GM12801 (cell line): ENCODE results near the gene ZNF692.

Source experiments
- CTCF ChIP-seq: IDR thresholded peaks from one replicate; pipeline ENCODE4 v1.5.1; 2011; ENCODE audit warnings: control low read depth; ENCODE audit not compliant: insufficient read length; ENCODE audit errors: extremely low read depth

ZNF692 gene

GRCh38 chr1:248818505-248819374, 40.1 kb downstream of the ZNF692 start:
- TF ChIP-seq CTCF, result no peak

- TF ChIP-seq CTCF, result no peak
Observed at GRCh38 chr1:248817065-248817464, 41.8 kb downstream of the ZNF692 start.

- TF ChIP-seq CTCF, result no peak
Observed at GRCh38 chr1:248816042-248816851, 42.6 kb downstream of the ZNF692 start.

- no peak for TF ChIP-seq CTCF
Observed at GRCh38 chr1:248815407-248816034, 43.4 kb downstream of the ZNF692 start.

- no peak for TF ChIP-seq CTCF
Observed at GRCh38 chr1:248814351-248814750, 44.5 kb downstream of the ZNF692 start.

GRCh38 chr1:248813546-248813945, 45.3 kb downstream of the ZNF692 start:
- no peak for TF ChIP-seq CTCF

- no peak for TF ChIP-seq CTCF
Observed at GRCh38 chr1:248812736-248813425, 46.0 kb downstream of the ZNF692 start.
